Fibroblast of upper back skin (primary cell): ENCODE results near the gene RPS6KA2.

Experiments
- DNase-seq: peaks from one replicate; pipeline ENCODE4 v3.0.0-alpha.2; 2013

Gene RPS6KA2

GRCh38 chr6:166498228-166498627 lies 128.8 kb downstream of the RPS6KA2 start:
- no peak for DNase-seq

GRCh38 chr6:166497087-166497899 lies 129.8 kb downstream of the RPS6KA2 start:
- DNase-seq, result peak; percentile 15

DNA sequence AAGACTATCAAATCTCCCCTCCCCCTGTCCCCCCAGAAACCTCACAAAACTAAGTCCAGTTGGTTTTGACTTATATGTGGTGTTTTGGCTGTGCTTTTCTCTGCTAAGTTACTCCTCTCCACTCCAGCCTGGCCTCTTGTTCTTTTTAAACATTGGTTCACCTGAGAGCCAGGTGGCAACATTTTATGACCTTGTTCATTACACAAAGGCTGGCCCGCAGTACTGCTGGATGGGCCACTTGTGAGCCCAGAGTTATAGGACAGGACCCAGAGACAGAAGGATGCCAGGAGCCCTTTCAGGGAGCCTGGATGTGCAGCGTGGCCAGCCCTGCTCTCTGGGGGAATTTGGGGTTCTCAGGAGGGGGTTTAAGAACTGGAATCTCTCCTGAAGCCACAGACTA lies 130.6 kb downstream of the RPS6KA2 start:
- DNase-seq, result no peak

- DNase-seq, result no peak
These were observed 131.3 kb downstream of the RPS6KA2 start for GRCh38 chr6:166495487-166496314.

DNA sequence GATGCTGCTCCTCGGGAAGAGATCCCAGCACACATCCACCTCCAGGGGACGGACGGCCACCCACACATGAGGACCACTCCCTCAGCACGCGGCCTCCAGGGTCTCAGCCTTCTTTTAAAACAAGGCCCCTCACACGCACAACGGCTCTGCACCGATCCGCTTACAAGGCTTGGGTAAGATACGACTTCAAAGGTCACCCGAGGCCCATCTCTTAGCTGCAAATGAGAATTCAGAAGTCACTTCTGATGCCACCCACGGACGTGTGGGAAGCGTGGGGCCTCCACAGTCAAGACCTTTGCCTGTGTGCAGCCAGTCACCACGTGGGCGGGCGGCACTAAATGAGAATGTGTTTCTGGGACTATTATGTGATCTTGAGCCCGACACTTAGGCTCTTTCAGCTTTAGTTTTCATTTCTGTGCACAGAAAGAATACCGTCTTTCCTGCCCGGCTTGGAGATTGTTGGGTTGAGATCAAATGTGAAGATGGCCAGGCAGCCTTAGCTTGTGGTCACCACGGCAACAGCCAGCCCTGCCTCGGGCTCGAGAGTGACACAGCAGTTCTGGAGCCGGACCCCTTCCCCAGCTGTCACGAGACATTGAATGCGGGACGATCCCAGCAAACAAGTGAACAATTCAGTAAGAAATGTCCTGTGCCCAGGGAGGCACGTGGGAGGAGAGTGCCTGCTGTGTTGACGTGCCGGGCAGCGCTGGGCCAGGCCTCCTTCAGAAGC lies 132.1 kb downstream of the RPS6KA2 start:
- DNase-seq, result no peak

GRCh38 chr6:166494101-166494441 lies 133.0 kb downstream of the RPS6KA2 start:
- DNase-seq, result no peak

DNA sequence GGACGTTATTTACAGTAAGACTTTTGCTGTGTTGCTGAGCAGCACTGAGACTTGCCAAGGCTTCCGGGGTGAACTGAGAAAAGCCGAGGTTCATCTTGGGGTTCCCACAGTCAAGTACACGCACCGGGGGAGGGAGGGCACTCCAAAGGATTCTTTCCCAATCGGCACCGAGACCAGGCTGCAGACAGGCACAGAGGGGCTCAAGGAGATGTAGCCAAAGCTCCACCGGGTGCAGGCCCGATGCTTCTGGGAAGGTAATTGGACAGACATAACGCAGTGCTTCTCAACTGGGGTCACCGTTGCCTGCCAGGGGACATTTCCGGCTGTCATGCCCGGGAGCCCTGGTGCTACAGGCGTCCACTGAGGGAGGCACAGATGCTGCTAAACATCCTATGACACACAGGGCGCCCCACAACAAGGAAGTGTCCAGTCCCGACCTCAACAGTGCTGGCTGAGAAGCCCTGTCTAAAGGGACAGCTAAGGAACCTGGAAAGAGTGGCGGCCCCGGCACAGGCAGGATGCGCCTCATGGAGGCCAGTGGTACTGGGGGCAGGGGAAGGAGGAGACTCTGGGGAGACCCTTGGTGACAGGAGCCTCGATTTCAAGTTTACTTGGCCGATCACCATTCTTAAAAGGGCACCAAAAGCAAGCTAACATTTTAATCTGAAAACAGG lies 133.5 kb downstream of the RPS6KA2 start:
- no peak for DNase-seq

- no peak for DNase-seq
These were observed 134.8 kb downstream of the RPS6KA2 start for GRCh38 chr6:166492092-166492741.

DNA sequence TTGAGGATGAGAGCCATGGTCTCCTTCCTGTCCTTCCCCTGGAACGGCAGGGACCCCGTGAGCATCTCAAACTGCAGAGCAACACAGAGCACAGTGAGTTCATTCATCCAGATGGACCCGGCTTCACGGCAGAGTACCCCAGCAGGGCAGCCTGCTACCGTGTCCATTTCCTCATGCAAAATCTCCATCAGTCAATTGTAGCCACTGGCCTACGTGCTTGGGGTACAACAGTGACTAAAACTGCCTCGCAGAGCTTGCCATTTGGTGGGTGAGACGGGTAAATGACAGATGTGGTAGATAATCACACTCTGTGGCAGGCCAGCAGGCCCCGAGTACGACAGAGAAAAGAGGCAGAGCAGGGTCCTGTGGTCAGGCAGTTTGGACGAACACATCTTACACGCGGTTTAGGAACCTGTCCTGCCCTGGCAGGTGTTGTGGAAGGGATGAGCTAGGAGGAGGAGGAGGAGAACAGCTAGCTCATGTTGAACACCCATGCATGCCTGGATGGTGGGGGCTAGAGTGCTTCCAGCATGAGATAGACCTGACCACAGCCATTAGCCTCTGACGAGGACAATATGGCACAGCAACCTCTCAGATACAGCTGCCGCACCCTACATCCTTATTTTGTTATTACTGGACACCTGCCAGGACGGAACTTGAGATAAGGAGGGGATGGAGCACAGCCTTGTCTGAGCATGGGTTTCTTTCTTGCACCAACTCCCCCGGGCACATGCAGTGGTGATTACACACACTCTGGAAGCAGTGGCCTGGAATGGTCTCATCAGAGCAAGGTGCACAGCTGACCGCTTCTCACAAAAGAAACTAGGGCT lies 136.2 kb downstream of the RPS6KA2 start:
- peak; percentile 20 for DNase-seq

DNA sequence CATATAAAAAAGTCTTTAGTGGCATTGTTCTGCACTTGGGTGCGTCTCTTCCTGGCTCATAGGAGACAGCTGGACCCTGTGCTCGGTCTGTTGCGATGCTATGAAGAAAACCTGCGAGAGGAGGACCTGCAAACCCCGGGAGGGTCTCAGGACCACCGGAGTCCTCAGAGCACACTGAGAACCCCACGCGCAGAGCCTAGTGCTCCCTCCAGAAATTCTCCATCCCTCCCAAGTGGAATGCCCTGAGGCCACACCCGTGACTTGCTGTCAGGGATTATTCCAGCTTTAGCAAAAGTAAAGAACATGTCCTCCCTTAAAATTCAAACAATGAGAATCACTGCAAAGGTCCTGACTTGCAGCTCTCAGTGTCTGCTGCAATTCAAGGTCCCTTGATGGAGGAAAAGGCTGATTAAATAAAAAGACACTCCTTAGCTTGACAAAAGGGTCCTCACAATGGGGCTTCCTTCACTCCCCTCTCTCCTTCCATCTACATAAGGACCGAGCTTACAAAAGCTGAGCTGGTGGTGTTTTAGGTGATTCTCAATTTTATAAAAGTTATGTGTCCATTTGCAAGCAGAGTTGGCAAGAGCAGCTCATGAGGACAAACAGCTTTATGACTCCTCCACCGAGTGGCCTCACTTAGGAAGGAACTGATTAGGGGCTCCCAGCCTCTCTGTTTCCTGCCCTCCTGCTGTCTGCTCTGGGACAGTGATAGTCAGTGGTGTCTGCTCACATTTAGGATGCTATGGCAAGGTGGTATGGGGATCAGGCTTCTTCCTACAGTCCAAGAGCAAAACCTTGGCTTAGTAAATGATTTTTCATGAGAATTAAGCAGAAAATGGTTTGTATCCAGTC lies 137.5 kb downstream of the RPS6KA2 start:
- DNase-seq, result no peak

DNA sequence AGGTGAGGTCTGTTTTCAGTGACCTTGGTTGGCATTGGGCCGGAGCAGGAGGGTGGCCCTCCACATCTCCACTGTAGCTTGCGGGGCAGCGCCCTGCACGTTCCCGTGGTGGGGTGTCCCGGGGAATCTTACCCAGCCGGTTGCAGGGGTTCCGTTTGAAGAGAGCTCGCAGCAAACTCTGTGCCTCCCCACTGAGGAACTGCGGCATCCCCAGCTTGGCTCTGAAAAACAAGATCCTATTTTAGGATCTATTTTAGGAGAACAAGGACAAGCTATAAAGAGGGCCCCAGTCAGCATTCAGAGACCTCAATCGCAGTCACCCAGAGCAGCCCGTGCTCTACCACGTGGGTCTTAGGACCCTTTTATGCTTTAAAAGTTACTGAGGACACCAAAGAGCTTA lies 138.3 kb downstream of the RPS6KA2 start:
- no peak for DNase-seq

DNA sequence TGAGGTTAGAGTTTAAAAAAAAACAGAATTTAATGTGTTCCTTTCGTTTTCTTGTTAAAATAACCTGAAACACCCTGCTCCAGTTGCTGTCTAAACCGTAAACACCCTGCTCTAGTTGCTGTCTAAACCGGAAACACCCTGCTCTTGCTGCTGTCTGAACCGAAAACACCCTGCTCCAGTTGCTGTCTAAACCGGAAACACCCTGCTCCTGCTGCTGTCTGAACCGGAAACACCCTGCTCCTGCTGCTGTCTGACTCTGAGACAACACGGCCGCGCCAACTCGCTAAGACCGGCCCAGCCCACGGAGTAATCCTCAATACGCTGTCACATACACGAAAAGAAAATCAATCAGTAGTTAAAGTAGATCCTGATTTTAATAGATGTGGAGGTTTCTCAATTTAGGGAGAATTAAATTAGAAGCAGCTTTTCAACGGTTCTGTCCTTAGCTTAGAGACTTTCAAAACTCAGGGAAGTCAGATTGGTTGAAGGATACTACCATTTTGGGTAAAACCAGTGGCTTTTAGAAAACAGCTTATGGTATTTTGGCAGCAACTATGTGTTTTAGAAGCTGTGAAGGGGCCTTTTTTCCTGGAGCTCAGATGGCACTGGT lies 138.9 kb downstream of the RPS6KA2 start:
- peak; percentile 49 for DNase-seq

DNA sequence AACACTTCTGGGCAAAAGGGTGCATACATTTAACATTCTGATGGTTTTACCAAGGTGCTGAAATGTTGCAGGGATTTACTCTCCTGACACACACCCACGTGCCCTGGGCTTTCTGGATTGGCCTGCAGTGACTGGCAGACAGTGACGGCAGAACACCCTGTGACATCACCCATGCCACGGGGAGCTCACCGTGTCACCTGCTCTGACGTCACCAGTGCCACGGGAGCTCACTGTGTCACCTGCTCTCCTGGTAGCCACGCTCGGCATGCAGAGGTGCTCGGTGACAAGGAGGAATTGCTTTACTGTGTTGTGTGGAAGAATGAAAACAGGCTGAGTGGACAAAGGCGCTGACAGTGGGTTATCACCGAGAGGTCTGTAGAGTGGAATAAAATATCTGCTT lies 139.9 kb downstream of the RPS6KA2 start:
- DNase-seq, result no peak

DNA sequence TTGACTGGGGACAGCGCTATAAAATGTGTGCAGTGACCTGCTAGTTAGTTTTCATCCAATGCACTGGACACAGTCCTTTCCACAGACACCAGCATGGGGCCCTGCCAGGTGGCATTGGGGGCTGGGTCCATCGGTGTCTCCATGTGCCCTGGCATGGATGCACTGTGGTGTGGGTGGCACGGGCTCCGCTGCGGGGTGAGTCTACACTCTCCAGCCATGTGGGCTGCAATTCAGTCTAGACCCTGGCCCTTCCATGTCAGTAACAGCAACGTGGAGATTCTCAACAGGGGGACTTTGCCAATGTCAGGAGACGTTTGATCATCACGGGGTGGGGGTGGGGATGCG lies 140.5 kb downstream of the RPS6KA2 start:
- DNase-seq, result no peak

GRCh38 chr6:166485651-166486535 lies 141.2 kb downstream of the RPS6KA2 start:
- DNase-seq, result no peak

DNA sequence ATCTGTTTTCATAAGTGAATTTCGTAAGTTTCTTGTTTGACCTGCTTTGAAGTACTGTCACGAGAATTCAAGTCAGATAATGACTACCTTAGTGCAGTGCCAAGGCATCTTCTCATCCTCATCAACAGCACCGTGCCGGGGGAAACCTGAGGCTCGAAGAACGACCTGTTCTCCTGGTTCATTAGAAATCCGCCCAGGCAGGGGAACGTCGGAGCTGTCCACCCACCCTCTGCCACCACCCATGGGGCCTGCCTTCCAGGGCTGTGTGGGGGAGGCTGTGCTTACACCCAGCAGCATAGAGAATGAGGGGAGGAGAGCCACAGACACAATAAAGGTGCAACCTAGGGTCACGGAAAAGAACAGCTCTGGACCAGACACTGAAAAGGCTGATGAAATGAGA lies 142.2 kb downstream of the RPS6KA2 start:
- DNase-seq, result no peak

DNA sequence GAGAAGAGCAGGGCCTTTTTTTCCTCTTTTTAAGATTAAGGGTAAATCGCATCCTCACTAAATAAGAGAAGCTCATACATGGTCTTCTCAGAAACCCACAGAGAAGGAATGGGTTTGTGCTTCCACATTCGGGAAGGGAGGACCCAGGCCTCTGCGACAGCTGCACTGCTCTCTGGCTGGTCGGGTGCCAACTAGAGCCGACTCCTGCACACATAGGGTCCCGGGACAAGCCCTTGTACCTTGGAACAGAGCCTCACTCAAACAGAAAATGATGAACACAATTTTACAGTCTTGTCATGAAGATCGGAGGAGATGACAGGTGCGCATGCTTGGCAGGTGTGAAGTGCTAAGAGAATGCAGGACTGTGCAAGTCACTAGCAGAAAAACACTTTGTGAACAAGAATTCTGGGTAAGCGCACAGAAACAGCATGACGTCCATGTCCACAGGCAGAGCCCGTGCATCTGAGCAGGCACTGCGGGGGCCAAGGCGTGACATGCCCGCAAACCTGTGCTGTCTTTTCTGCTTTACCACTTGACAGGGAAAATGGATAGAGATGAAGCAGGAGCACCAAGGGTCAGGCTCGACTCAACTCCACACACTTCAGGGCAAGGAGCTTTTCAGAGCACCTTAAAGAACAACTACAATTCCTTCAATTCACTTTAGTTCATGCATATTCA lies 143.3 kb downstream of the RPS6KA2 start:
- DNase-seq, result no peak

- no peak for DNase-seq
These were observed 144.0 kb downstream of the RPS6KA2 start for GRCh38 chr6:166483026-166483425.
